ENCODE results near the gene VSTM5. TPM values are rescaled to one million over a fixed set of nuclear protein-coding genes. Genes with fewer than 3 reads are reported as not detected.
"Not testable (repeated sequence)": the region's sequence is repeated elsewhere in the genome, so short reads cannot be mapped to it uniquely, and the experiment has no call there.

Gene VSTM5
- total RNA-seq, 8 experiments from 2014 or later: 0.59 to 2.0 (median 0.90) TPM

DNA sequence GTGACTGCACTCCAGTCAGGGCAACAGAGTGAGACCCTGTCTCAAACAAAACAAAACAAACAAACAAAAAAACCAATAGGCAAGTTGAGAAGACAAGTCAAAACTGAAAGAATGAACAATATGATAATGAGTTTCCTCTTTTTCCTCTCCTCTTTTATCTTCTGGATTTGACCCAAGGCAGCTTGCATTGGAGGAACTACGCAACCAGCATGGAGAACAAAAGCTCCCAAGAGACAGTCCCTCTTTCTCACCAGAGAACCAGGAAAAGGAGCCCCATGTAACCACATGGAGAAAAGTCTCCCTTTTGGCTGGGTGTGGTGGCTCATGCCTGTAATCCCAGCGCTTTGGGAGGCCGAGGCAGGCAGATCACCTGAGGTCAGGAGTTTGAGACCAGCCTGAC lies 75.9 kb downstream of the VSTM5 start:
- H3K4me3 ChIP-seq; ATAC-seq (replicated peaks in 6 of 8); H3K4me1 ChIP-seq (replicated peaks in 1 of 2); H3K27ac ChIP-seq; in situ Hi-C loops (cut with MboI; ENCODE audit: low pct_unique_long_range_greater_than_20kb in 2 of 9, low sequenced_read_pairs in 9 of 9, unreplicated experiment in 9 of 9): not testable (repeated sequence)
- 87 to 100% (median 100%) methylated on average over 1 to 3 of the region's 3 CpGs; no CpG with 5 or more reads in 2 of the 10 experiments for WGBS, 10 experiments

DNA sequence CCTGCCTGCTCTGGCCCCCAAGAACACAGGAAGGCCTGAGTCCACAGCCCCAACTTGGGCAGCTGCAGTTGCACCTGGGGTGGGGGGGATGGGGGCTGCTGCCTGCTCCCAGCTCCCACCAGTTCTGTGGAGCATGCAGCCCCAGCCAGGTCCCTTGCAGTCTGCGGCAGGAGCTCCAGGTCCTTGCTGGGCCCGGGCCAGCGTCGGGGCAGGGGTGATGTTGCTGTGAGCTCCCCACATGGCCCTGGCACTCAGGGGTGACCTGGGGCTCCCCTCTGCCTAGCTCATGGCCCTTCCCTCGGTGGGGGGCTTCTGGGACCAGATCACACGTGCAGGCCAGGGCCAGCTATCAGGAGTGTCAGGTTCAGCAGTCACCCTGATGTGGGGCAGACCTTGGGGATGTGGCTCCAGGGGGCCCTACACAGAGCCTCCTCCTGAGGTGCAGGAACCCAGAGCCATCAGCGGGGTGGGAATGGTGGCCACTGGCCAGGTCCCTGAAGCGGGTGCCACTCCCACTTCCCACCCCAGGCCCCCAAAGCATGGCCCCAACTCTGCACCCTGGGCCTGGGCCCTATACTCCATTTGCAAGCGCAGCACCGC lies 76.7 kb downstream of the VSTM5 start:
- WGBS, 10 experiments: no CpG with 5 or more reads among the region's 10 CpGs
- Histone ChIP-seq H3K4me1 (replicated peaks in 1 of 2) (no peaks in the 10 kb centered on the region), H3K27ac (no peak overlapping the region), H3K4me3 (no peak overlapping the region)
- in situ Hi-C loops (cut with MboI; ENCODE audit: low pct_unique_long_range_greater_than_20kb in 2 of 9, low sequenced_read_pairs in 9 of 9, unreplicated experiment in 9 of 9): no loop called here
- no peak for ATAC-seq (replicated peaks in 6 of 8)

DNA sequence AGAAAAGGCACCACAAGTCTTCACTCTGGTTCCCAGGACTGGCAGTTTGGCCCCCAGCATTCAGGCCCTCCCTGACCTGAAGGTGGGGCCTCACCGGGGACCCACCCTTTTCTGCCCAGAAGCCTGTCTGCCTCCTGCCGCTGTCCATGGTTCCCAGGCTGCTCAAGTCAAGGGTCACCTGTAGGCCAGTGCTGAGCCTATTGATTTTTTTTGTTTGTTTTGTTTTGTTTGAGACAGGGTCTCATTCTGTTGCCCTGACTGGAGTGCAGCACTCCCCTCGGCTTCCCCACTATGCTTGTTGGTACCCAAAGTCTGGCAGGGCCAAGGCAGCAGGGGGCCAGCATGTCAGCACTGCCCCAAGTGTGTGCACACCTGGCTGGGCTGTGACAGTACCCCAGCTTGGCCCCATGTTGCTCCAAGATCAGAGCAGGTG lies 77.4 kb downstream of the VSTM5 start:
- WGBS, 10 experiments: 0 to 90% (median 29%) methylated on average over 1 to 2 of the region's 3 CpGs; no CpG with 5 or more reads in 7 of the 10 experiments
- in situ Hi-C loops (cut with MboI; ENCODE audit: low pct_unique_long_range_greater_than_20kb in 2 of 9, low sequenced_read_pairs in 9 of 9, unreplicated experiment in 9 of 9): no loop called here
- Histone ChIP-seq H3K4me1 (replicated peaks in 1 of 2) (no peaks in the 10 kb centered on the region), H3K4me3 (no peak overlapping the region), H3K27ac (no peak overlapping the region)
- no peak for ATAC-seq (replicated peaks in 6 of 8)

DNA sequence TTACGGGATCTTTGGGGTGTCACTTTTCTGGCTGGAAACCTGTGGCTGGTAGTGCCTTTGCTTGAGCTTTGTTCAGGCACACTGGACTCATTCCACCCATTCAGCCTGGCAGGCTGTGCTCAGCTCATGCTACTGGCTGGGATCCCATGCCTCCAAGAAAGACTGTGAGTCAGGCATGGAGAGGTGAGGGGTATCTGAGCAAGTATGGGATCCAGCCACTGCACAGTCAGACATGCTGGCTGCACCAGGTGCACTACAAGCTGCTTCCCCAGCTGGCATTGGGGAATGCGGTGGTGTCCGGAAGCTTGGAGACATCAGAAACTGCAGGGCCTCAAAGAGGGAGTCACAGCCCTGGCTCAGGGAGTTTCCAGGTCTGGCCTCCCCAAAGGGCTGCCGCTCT lies 78.3 kb downstream of the VSTM5 start:
- in situ Hi-C loops (cut with MboI; ENCODE audit: low pct_unique_long_range_greater_than_20kb in 2 of 9, low sequenced_read_pairs in 9 of 9, unreplicated experiment in 9 of 9): no loop called here
- 100% methylated on average over 1 to 3 of the region's 4 CpGs; no CpG with 5 or more reads in 2 of the 10 experiments for WGBS, 10 experiments
- H3K4me3 ChIP-seq: no peak overlapping the region
- H3K4me1 ChIP-seq (replicated peaks in 1 of 2): no peaks in the 10 kb centered on the region
- ATAC-seq (replicated peaks in 6 of 8): no peak
- H3K27ac ChIP-seq: no peak overlapping the region

DNA sequence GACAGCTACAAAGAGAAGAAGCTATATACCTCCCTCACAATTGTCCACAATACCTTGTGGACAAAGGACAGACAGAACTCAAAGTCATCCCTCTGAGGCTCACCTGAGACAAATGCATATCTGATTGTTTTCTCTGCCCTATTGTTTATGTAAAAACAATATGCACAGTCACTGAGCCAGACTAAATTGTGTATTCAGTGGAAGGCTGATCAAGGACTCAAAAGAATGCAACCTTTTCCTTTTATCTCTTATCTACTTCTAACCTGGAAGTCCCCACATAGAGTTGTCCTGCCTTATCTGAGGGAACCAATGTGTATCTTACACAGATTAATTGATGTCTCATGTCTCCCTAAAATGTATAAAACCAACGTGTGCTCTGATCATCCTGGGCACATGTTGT lies 80.3 kb downstream of the VSTM5 start:
- no peak overlapping the region for H3K4me3 ChIP-seq
- 0 to 100% (median 75%) methylated on average over 1 of the region's 1 CpG; no CpG with 5 or more reads in 5 of the 10 experiments for WGBS, 10 experiments
- H3K4me1 ChIP-seq (replicated peaks in 1 of 2): no peaks in the 10 kb centered on the region
- in situ Hi-C loops (cut with MboI; ENCODE audit: low pct_unique_long_range_greater_than_20kb in 2 of 9, low sequenced_read_pairs in 9 of 9, unreplicated experiment in 9 of 9): no loop called here
- no peak overlapping the region for H3K27ac ChIP-seq
- ATAC-seq (replicated peaks in 6 of 8): no peak

Other genes starting within 250 kb of the VSTM5 start
- gene CEP295, start 188.9 kb downstream of the VSTM5 start, total RNA-seq: 10 to 100 TPM; 11.6 to 26.4 (median 15.7) TPM
- gene TAF1D, start 109.1 kb downstream of the VSTM5 start, total RNA-seq: 100 to 1,000 TPM in 7 of 8 experiments, 10 to 100 TPM in 1; 96.5 to 273 (median 145) TPM
- 10 to 100 TPM; 15.6 to 30.3 (median 21.9) TPM for gene C11orf54, start 108.9 kb downstream of the VSTM5 start, total RNA-seq
- 10 to 100 TPM; 23.2 to 50.6 (median 32.2) TPM for gene MED17, start 66.3 kb downstream of the VSTM5 start, total RNA-seq
- under 1 TPM in 6 of 8 experiments, not detected in 2; under 0.01 to 0.14 (median 0.09) TPM for gene HEPHL1, start 170.7 kb upstream of the VSTM5 start, total RNA-seq

Data from motor neuron (in vitro differentiated cells).